ENCODE data around the gene GSTM1.

DNA sequence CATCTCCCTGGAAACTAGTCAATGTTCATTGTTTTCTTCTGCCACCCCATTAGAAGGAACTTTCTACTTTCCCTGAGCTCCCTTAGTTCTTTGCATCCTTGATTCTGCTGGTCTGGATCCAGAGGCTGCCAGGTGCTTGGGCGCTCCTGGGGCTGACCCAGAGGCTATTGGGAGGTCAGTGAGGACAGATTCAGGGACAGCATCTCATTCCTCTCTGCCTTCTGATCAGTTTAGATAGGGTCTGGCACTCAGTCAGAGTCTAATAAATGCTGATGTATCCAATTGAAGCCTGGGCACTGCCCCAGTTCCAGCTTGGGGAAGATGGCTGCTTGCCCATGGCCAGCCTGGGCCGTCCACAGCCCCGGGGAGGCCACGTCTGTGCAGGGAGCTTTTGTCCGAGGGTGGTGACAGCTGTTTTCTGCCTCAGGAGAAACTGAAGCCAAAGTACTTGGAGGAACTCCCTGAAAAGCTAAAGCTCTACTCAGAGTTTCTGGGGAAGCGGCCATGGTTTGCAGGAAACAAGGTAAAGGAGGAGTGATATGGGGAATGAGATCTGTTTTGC is 2.3 kb downstream of the GSTM1 start:
- TF ChIP-seq GATA3 (IDR thresholded peaks at IDR 0.05; ENCODE audit: low read depth, low read length), result no peak
- TF ChIP-seq GATA2 (IDR thresholded peaks at IDR 0.05; ENCODE audit: low read depth, low read length), result no peak

All from SH-SY5Y (cell line).